Suprapubic skin (tissue), 4 donors: Measurements from ENCODE around the gene DIPK1A. TPM values are rescaled to one million over a fixed set of nuclear protein-coding genes. Genes with fewer than 3 reads are reported as not detected.
A peak's percentile ranks its signal among the peaks of the same experiment; 100 is the strongest.
"Not testable (repeated sequence)": the region's sequence is repeated elsewhere in the genome, so short reads cannot be mapped to it uniquely, and the experiment has no call there.

Experiments used
- DNase-seq, 2 donors: peaks; one replicate each; pipeline ENCODE4 v3.0.0-alpha.2; 2019; ENCODE audit warnings: low spot score in 2 of 2
- H3K27ac ChIP-seq: fragments of 200-600 bp; sonication (generic); one replicate; pipeline ENCODE4 v1.5.1; 2019
- H3K27me3 ChIP-seq: fragments of 200-600 bp; sonication (generic); one replicate; pipeline ENCODE4 v1.5.1; 2019
- H3K36me3 ChIP-seq: fragments of 200-600 bp; sonication (generic); one replicate; pipeline ENCODE4 v1.5.1; 2019
- H3K4me1 ChIP-seq: fragments of 200-600 bp; sonication (generic); one replicate; pipeline ENCODE4 v1.5.1; 2019
- H3K4me3 ChIP-seq: fragments of 200-600 bp; sonication (generic); one replicate; pipeline ENCODE4 v1.5.1; 2019; ENCODE audit warnings: mild to moderate bottlenecking
- H3K9me3 ChIP-seq: fragments of 200-600 bp; sonication (generic); one replicate; pipeline ENCODE4 v1.5.1; 2019
- CTCF ChIP-seq, 2 donors: fragments of 200-600 bp in 1 of 2; fragments of 450-650 bp in 1 of 2; sonication (generic) in 1 of 2; IDR thresholded peaks; one replicate each; pipeline ENCODE4 v1.5.1; 2016 to 2019; ENCODE audit warnings: antibody characterized with exemption in 2 of 2, mild to moderate bottlenecking in 1 of 2, moderate library complexity in 1 of 2
- EP300 ChIP-seq: sonication (generic); formaldehyde crosslinking; IDR thresholded peaks from one replicate; pipeline ENCODE4 v1.6.1; 2017; ENCODE audit warnings: antibody characterized with exemption
- POLR2A ChIP-seq, 2 donors: fragments of 450-650 bp; IDR thresholded peaks; one replicate each; pipeline ENCODE4 v1.6.1; 2017; ENCODE audit warnings: antibody characterized with exemption in 2 of 2, mild to moderate bottlenecking in 2 of 2, moderate library complexity in 2 of 2
- POLR2AphosphoS5 ChIP-seq, 3 donors: sonication (generic); formaldehyde crosslinking; IDR thresholded peaks; one replicate each; pipeline ENCODE4 v1.6.1; 2017; ENCODE audit warnings: antibody characterized with exemption in 3 of 3
- whole genome bisulfite sequencing: methylation state at CpG from one replicate; pipeline ENCODE4 v1.1.5; 2018; 5-methylcytosine and 5-hydroxymethylcytosine counted together
- total RNA-seq, 4 donors: library from RNA; depleted of rRNA; stranded (reverse); fragments of >200 nt; gene quantifications; one replicate each; pipeline ENCODE4 v1.1.0, GENCODE V29; 2016

Gene DIPK1A
- total RNA-seq, 4 donors from 2014 or later, result 3.3 to 7.8 (median 5.3) TPM

- Histone ChIP-seq H3K36me3 (no peaks in the 10 kb centered on the region), H3K4me1 (peaks cover 15% of the 10 kb centered on the region), H3K27me3 (no peaks in the 10 kb centered on the region), H3K4me3 (no peak overlapping the region), H3K27ac (no peak overlapping the region), H3K9me3 (no peaks in the 10 kb centered on the region)
- WGBS, result 31% methylated on average over 1 of the region's 1 CpG
- no peak for TF ChIP-seq POLR2AphosphoS5 (IDR thresholded peaks at IDR 0.05)
- TF ChIP-seq POLR2A (IDR thresholded peaks at IDR 0.05), result no peak
- no peak for TF ChIP-seq EP300
- TF ChIP-seq CTCF (IDR thresholded peaks at IDR 0.05), result no peak
- DNase-seq, result no peak
Observed at GRCh38 chr1:92972409-92973129, 11.3 kb upstream of the DIPK1A start.

- 61% methylated on average over 6 of the region's 6 CpGs for WGBS
- not testable (repeated sequence) for H3K27me3 ChIP-seq, DNase-seq, H3K36me3 ChIP-seq, H3K4me3 ChIP-seq, H3K9me3 ChIP-seq, H3K27ac ChIP-seq
- H3K4me1 ChIP-seq, result peaks cover 15% of the 10 kb centered on the region
Observed at GRCh38 chr1:92971932-92972331, 10.7 kb upstream of the DIPK1A start.

- peaks cover 15% of the 10 kb centered on the region for H3K4me1 ChIP-seq
- H3K9me3 ChIP-seq, result no peaks in the 10 kb centered on the region
- 70% methylated on average over 7 of the region's 7 CpGs for WGBS
- TF ChIP-seq POLR2A (IDR thresholded peaks at IDR 0.05), result no peak
- TF ChIP-seq POLR2AphosphoS5 (IDR thresholded peaks at IDR 0.05), result no peak
- no peak for TF ChIP-seq EP300
- no peak for TF ChIP-seq CTCF (IDR thresholded peaks at IDR 0.05)
- no peak overlapping the region for H3K4me3 ChIP-seq
- no peaks in the 10 kb centered on the region for H3K36me3 ChIP-seq
- no peaks in the 10 kb centered on the region for H3K27me3 ChIP-seq
- H3K27ac ChIP-seq, result no peak overlapping the region
- no peak for DNase-seq
Observed at GRCh38 chr1:92970990-92971689, 9.9 kb upstream of the DIPK1A start.

GRCh38 chr1:92969517-92969916 is 8.3 kb upstream of the DIPK1A start:
- WGBS, result 89% methylated on average over 3 of the region's 3 CpGs
- H3K27me3 ChIP-seq, result no peaks in the 10 kb centered on the region
- no peak for TF ChIP-seq CTCF (IDR thresholded peaks at IDR 0.05)
- no peak for TF ChIP-seq EP300
- TF ChIP-seq POLR2A (IDR thresholded peaks at IDR 0.05), result no peak
- no peak for TF ChIP-seq POLR2AphosphoS5 (IDR thresholded peaks at IDR 0.05)
- peaks cover 15% of the 10 kb centered on the region for H3K4me1 ChIP-seq
- H3K27ac ChIP-seq, result no peak overlapping the region
- no peaks in the 10 kb centered on the region for H3K9me3 ChIP-seq
- no peak overlapping the region for H3K4me3 ChIP-seq
- H3K36me3 ChIP-seq, result no peaks in the 10 kb centered on the region
- DNase-seq, result no peak

- Histone ChIP-seq H3K9me3 (no peaks in the 10 kb centered on the region), H3K4me3 (no peak overlapping the region), H3K36me3 (no peaks in the 10 kb centered on the region), H3K4me1 (peaks cover 12% of the 10 kb centered on the region), H3K27me3 (no peaks in the 10 kb centered on the region), H3K27ac (no peak overlapping the region)
- DNase-seq, result no peak
- WGBS, result 66% methylated on average over 2 of the region's 2 CpGs
- TF ChIP-seq EP300, result no peak
- TF ChIP-seq CTCF (IDR thresholded peaks at IDR 0.05), result peak in 1 of 2 donors; percentile 38
Observed at GRCh38 chr1:92968138-92969032, 7.1 kb upstream of the DIPK1A start.
